Naive thymus-derived CD4-positive, alpha-beta T cell (primary cell): Measurements from ENCODE around the gene ZNF366. TPM values are rescaled to one million over a fixed set of nuclear protein-coding genes. Genes with fewer than 3 reads are reported as not detected.

Experiments used
- polyA plus RNA-seq, 2 donors: library from polyadenylated mRNA; unstranded; fragments of 300-500 nt; fragmentation: Illumina TruSeq; gene quantifications; one replicate each; pipeline ENCODE4 v1.2.3, GENCODE V29; 2021
- total RNA-seq, 6 experiments: library from RNA in 5 of 6; stranded (reverse) in 5 of 6; gene quantifications; 1 replicate in 5 of 6; 2 replicates in 1 of 6; pipeline ENCODE4 v1.2.3 and lab custom pipeline; 2021 to 2026

ZNF366 gene
- total and polyA plus RNA-seq, 7 experiments from 2014 or later = 0.11 to 1.1 (median 0.19) TPM; not detected in 4

Other genes with a start within 250 kb of the ZNF366 start
- 10 to 100 TPM; 36.6 to 54.0 (median 39.5) TPM for gene MRPS27, start 187.2 kb downstream of the ZNF366 start, total RNA-seq
- gene MRPS27, start 187.2 kb downstream of the ZNF366 start, polyA plus RNA-seq = 10 to 100 TPM; 35.2 to 48.7 TPM
- gene PTCD2, start 187.0 kb downstream of the ZNF366 start, total RNA-seq = 10 to 100 TPM in 3 of 5 experiments, 1 to 10 TPM in 2; 5.0 to 12.6 (median 11.2) TPM
- gene PTCD2, start 187.0 kb downstream of the ZNF366 start, polyA plus RNA-seq = 1 to 10 TPM; 3.7 to 6.0 TPM